ENCODE data around the gene LRRN2.

DNA sequence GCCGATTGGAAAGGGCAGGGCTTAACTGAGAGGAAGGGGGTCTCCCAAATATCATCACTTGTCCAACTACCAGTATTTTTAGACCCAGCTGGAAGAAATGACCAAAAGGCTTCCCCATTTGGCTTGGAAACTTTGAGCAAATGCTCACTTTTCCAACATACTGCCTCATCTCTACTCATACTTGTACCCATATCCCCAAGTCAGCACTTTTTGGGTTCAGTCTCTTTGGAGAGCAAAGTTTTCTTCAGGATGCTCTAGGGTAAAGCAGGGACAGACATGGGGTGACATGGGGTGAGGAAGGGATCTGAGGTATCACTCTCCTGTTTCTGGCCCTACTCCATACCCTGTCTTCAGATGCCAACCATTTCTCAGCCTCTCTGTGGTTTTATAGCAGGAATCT lies 27.2 kb downstream of the LRRN2 start:
- no peak for TF ChIP-seq YY1 (IDR thresholded peaks at IDR 0.05; ENCODE audit: low read depth, low read length)
- no peak for TF ChIP-seq CHD1 (IDR thresholded peaks at IDR 0.05; ENCODE audit: low read depth, low read length)
- no peak for TF ChIP-seq EZH2 (IDR thresholded peaks at IDR 0.05; ENCODE audit: low read depth, low read length, severe bottlenecking)
- TF ChIP-seq, protein P1, sequence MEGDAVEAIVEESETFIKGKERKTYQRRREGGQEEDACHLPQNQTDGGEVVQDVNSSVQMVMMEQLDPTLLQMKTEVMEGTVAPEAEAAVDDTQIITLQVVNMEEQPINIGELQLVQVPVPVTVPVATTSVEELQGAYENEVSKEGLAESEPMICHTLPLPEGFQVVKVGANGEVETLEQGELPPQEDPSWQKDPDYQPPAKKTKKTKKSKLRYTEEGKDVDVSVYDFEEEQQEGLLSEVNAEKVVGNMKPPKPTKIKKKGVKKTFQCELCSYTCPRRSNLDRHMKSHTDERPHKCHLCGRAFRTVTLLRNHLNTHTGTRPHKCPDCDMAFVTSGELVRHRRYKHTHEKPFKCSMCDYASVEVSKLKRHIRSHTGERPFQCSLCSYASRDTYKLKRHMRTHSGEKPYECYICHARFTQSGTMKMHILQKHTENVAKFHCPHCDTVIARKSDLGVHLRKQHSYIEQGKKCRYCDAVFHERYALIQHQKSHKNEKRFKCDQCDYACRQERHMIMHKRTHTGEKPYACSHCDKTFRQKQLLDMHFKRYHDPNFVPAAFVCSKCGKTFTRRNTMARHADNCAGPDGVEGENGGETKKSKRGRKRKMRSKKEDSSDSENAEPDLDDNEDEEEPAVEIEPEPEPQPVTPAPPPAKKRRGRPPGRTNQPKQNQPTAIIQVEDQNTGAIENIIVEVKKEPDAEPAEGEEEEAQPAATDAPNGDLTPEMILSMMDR (IDR thresholded peaks at IDR 0.05; ENCODE audit: control extremely low read depth in 1 of 3, insufficient read depth in 1 of 3, low read depth in 1 of 3, low read length in 3 of 3) = no peak
- TF ChIP-seq RFX5 (IDR thresholded peaks at IDR 0.05; ENCODE audit: borderline replicate concordance, low read depth, low read length) = no peak
- TF ChIP-seq, protein P2, sequence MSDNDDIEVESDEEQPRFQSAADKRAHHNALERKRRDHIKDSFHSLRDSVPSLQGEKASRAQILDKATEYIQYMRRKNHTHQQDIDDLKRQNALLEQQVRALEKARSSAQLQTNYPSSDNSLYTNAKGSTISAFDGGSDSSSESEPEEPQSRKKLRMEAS (IDR thresholded peaks at IDR 0.05) = no peak
- TF ChIP-seq EP300 (IDR thresholded peaks at IDR 0.05; ENCODE audit: borderline replicate concordance in 1 of 2, low read depth in 2 of 2, low read length in 2 of 2) = no peak
- TF ChIP-seq SIN3A (conservative IDR thresholded peaks at IDR 0.05 in 1 of 2, IDR thresholded peaks at IDR 0.05 in 1 of 2; ENCODE audit: low read depth in 1 of 2, low read length in 2 of 2) = no peak
- TF ChIP-seq POLR2A (IDR thresholded peaks at IDR 0.05; ENCODE audit: control extremely low read depth in 1 of 2, low read depth in 2 of 2, low read length in 2 of 2) = no peak
- TF ChIP-seq RAD21 (IDR thresholded peaks at IDR 0.05 in 1 of 2, conservative IDR thresholded peaks at IDR 0.05 in 1 of 2; ENCODE audit: low read depth in 2 of 2, low read length in 2 of 2) = no peak
- TF ChIP-seq CREB1 (IDR thresholded peaks at IDR 0.05) = no peak
- no peak for TF ChIP-seq MAFK (IDR thresholded peaks at IDR 0.05; ENCODE audit: low read depth, low read length)
- TF ChIP-seq SP1 (IDR thresholded peaks at IDR 0.05; ENCODE audit: low read depth, low read length) = no peak
- no peak for TF ChIP-seq GABPA (IDR thresholded peaks at IDR 0.05; ENCODE audit: borderline replicate concordance, insufficient read depth, low read length)
